ENCODE data around the gene RUSC2. TPM values are rescaled to one million over a fixed set of nuclear protein-coding genes. Genes with fewer than 3 reads are reported as not detected.
"Not testable (repeated sequence)": the region's sequence is repeated elsewhere in the genome, so short reads cannot be mapped to it uniquely, and the experiment has no call there.

Gene RUSC2
- total RNA-seq, 1 experiment from 2014 or later = 10.7 TPM

- no peak for TF ChIP-seq EZH2phosphoT487 (IDR thresholded peaks at IDR 0.05; ENCODE audit: borderline replicate concordance, low read length)
These were observed 36.3 kb downstream of the RUSC2 start for GRCh38 chr9:35526087-35526801.

DNA sequence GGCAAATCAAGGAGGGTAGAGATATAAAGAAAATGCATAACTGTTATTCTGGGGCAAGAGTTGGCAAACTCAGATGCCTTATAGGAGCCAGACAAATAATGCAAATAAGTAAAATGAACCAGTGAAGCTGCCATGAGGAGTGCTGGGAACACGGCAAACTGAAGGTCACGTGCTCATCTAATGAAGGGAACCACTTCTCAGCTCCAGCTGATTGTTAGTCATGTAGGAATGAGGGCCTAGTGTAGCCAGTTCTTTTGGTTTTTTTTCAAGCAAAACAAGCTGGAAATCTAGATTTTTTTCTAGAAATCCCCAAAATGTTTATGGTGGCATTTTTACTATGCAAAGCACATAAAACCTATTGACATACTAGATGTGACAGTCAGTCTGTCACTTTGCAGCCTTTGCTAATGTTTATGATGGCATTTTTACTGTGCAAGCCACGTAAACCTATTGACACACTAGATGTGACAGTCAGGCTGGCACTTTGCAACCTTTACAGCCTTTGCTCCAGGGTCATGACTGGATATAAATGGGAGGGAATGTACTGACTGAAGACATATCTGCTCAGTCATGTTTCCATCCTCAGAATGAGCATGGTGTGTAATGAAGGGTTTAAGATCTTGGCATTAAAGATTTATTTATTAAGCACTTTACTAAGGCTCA is 39.4 kb downstream of the RUSC2 start:
- ChIA-PET CTCF (no interaction called here), POLR2A (ENCODE audit: unreplicated experiment) (no interaction called here)
- BruUV-seq (replicated peaks) = no TSS peak
- intact Hi-C loops (cut with micrococcal nuclease) = no loop called here
- Histone ChIP-seq H3K79me2 (ENCODE audit: low read length) (peaks cover 35% of the 10 kb centered on the region), H3K27ac (ENCODE audit: low read length) (no peak overlapping the region), H3K9me3 (ENCODE audit: low read length) (no peaks in the 10 kb centered on the region), H3K9ac (ENCODE audit: low read length) (no peak overlapping the region), H4K20me1 (ENCODE audit: low read length) (no peaks in the 10 kb centered on the region), H3K4me1 (ENCODE audit: insufficient read depth, low read length) (peaks cover 13% of the 10 kb centered on the region), H2AFZ (ENCODE audit: low read length) (no peak overlapping the region), H3F3A (ENCODE audit: low read length, unreplicated experiment) (no peaks in the 10 kb centered on the region), H3K27me3 (ENCODE audit: low read length) (no peaks in the 10 kb centered on the region), H3K9me2 (replicated peaks; ENCODE audit: low read length) (no peaks in the 10 kb centered on the region), H3K36me3 (ENCODE audit: low read depth, low read length) (no peaks in the 10 kb centered on the region), H3K4me3 (ENCODE audit: low read length) (no peak overlapping the region), H3K4me2 (ENCODE audit: low read length) (no peak overlapping the region)
- ATAC-seq = no peak
- DNase-seq = no peak
- no peak for TF ChIP-seq EZH2 (IDR thresholded peaks at IDR 0.05; ENCODE audit: low read length, unreplicated experiment)

More at GRCh38 chr9:35526087-35526801, 36.3 kb downstream of the RUSC2 start:
- H3K36me3 ChIP-seq (ENCODE audit: low read depth, low read length) = no peaks in the 10 kb centered on the region
- no peaks in the 10 kb centered on the region for H3K27me3 ChIP-seq (ENCODE audit: low read length)
- intact Hi-C loops (cut with micrococcal nuclease) = no loop called here
- ATAC-seq (no peak; the same call in 1 of the 2 replicates), DNase-seq (peak; percentile 13)
- H4K20me1 ChIP-seq (ENCODE audit: low read length) = no peaks in the 10 kb centered on the region
- no peak overlapping the region for H3K27ac ChIP-seq (ENCODE audit: low read length)
- ChIA-PET POLR2A (ENCODE audit: unreplicated experiment) (no interaction called here), CTCF (no interaction called here)
- peaks cover 55% of the 10 kb centered on the region for H3K79me2 ChIP-seq (ENCODE audit: low read length)
- no peaks in the 10 kb centered on the region for H3F3A ChIP-seq (ENCODE audit: low read length, unreplicated experiment)
- no peak overlapping the region for H3K4me2 ChIP-seq (ENCODE audit: low read length)
- BruUV-seq (replicated peaks) = no TSS peak
- H3K9ac ChIP-seq (ENCODE audit: low read length) = no peak overlapping the region
- no peaks in the 10 kb centered on the region for H3K9me2 ChIP-seq (replicated peaks; ENCODE audit: low read length)
- no peaks in the 10 kb centered on the region for H3K9me3 ChIP-seq (ENCODE audit: low read length)
- peaks cover 18% of the 10 kb centered on the region for H3K4me1 ChIP-seq (ENCODE audit: insufficient read depth, low read length)
- no peak overlapping the region for H3K4me3 ChIP-seq (ENCODE audit: low read length)
- H2AFZ ChIP-seq (ENCODE audit: low read length) = no peak overlapping the region

GRCh38 chr9:35533398-35533797 is 43.5 kb downstream of the RUSC2 start:
- no peaks in the 10 kb centered on the region for H4K20me1 ChIP-seq (ENCODE audit: low read length)
- no peak overlapping the region for H3K27ac ChIP-seq (ENCODE audit: low read length)
- POLR2A ChIA-PET (ENCODE audit: unreplicated experiment) = no interaction called here

DNA sequence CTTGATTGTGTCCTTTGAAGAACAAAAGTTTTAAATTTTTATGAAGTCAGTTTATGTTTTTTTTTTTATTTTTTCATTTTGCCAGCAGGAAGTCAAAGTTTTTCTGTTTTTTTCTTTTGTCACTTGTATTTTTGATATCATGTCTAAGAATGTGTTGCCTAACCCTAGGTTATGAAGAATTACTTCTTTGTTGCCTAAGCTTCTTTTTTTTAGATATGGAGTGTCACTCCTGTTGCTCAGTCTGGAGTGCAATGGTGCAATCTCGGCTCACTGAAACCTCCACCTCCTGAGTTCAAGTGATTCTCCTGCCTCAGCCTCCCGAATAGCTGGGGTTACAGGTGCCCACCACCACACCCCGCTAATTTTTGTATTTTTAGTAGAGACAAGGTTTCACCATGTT is 45.0 kb downstream of the RUSC2 start:
- H3K4me1 ChIP-seq (ENCODE audit: insufficient read depth, low read length); H3K9me2 ChIP-seq (replicated peaks; ENCODE audit: low read length); H3K27ac ChIP-seq (ENCODE audit: low read length); BruUV-seq (replicated peaks); POLR2A ChIA-PET (ENCODE audit: unreplicated experiment); intact Hi-C loops (cut with micrococcal nuclease); H3K9me3 ChIP-seq (ENCODE audit: low read length); H3K79me2 ChIP-seq (ENCODE audit: low read length); H2AFZ ChIP-seq (ENCODE audit: low read length); DNase-seq; H3K27me3 ChIP-seq (ENCODE audit: low read length); H3F3A ChIP-seq (ENCODE audit: low read length, unreplicated experiment); H3K4me2 ChIP-seq (ENCODE audit: low read length); H3K4me3 ChIP-seq (ENCODE audit: low read length); H3K9ac ChIP-seq (ENCODE audit: low read length); CTCF ChIA-PET; ATAC-seq; H3K36me3 ChIP-seq (ENCODE audit: low read depth, low read length); H4K20me1 ChIP-seq (ENCODE audit: low read length): not testable (repeated sequence)

More at GRCh38 chr9:35533398-35533797, 43.5 kb downstream of the RUSC2 start:
- no peak overlapping the region for H3K9ac ChIP-seq (ENCODE audit: low read length)
- no peaks in the 10 kb centered on the region for H3K9me3 ChIP-seq (ENCODE audit: low read length)
- intact Hi-C loops (cut with micrococcal nuclease) = no loop called here
- BruUV-seq (replicated peaks) = no TSS peak
- no peaks in the 10 kb centered on the region for H3K4me1 ChIP-seq (ENCODE audit: insufficient read depth, low read length)
- no peak for DNase-seq
- H3F3A ChIP-seq (ENCODE audit: low read length, unreplicated experiment) = no peaks in the 10 kb centered on the region
- H3K4me3 ChIP-seq (ENCODE audit: low read length) = no peak overlapping the region
- H2AFZ ChIP-seq (ENCODE audit: low read length) = no peak overlapping the region
- no peaks in the 10 kb centered on the region for H3K27me3 ChIP-seq (ENCODE audit: low read length)
- no peak overlapping the region for H3K4me2 ChIP-seq (ENCODE audit: low read length)
- ATAC-seq = no peak
- no peaks in the 10 kb centered on the region for H3K9me2 ChIP-seq (replicated peaks; ENCODE audit: low read length)
- H3K36me3 ChIP-seq (ENCODE audit: low read depth, low read length) = no peaks in the 10 kb centered on the region
- peaks cover 13% of the 10 kb centered on the region for H3K79me2 ChIP-seq (ENCODE audit: low read length)
- TF ChIP-seq, protein P1, sequence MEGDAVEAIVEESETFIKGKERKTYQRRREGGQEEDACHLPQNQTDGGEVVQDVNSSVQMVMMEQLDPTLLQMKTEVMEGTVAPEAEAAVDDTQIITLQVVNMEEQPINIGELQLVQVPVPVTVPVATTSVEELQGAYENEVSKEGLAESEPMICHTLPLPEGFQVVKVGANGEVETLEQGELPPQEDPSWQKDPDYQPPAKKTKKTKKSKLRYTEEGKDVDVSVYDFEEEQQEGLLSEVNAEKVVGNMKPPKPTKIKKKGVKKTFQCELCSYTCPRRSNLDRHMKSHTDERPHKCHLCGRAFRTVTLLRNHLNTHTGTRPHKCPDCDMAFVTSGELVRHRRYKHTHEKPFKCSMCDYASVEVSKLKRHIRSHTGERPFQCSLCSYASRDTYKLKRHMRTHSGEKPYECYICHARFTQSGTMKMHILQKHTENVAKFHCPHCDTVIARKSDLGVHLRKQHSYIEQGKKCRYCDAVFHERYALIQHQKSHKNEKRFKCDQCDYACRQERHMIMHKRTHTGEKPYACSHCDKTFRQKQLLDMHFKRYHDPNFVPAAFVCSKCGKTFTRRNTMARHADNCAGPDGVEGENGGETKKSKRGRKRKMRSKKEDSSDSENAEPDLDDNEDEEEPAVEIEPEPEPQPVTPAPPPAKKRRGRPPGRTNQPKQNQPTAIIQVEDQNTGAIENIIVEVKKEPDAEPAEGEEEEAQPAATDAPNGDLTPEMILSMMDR (conservative IDR thresholded peaks at IDR 0.05; ENCODE audit: low read depth, low read length) = no peak
- TF ChIP-seq EZH2phosphoT487 (IDR thresholded peaks at IDR 0.05; ENCODE audit: borderline replicate concordance, low read length) (no peak), EZH2 (IDR thresholded peaks at IDR 0.05; ENCODE audit: low read length, unreplicated experiment) (no peak)
- CTCF ChIA-PET = no interaction called here

Measured in PC-3 (cell line).